Right atrium auricular region (tissue), 2 donors: ENCODE results near the gene OAS3. TPM values are rescaled to one million over a fixed set of nuclear protein-coding genes. Genes with fewer than 3 reads are reported as not detected.
"Not testable (repeated sequence)": the region's sequence is repeated elsewhere in the genome, so short reads cannot be mapped to it uniquely, and the experiment has no call there.

Source experiments
- DNase-seq: peaks from one replicate; pipeline ENCODE4 v3.0.0-alpha.2; 2019; ENCODE audit warnings: low spot score
- H3K27ac ChIP-seq, 2 donors: fragments of 200-600 bp; sonication (generic); 1 replicate in 1 of 2; 2 replicates in 1 of 2; pipeline ENCODE4 v1.5.1; 2016 to 2019
- H3K27me3 ChIP-seq, 2 donors: fragments of 200-600 bp; sonication (generic); one replicate each; pipeline versions ENCODE4 v1.5.1 to v1.6.0; 2017 to 2019
- H3K36me3 ChIP-seq: fragments of 200-600 bp; sonication (generic); one replicate; pipeline ENCODE4 v1.5.1; 2016
- H3K4me1 ChIP-seq, 2 donors: fragments of 200-600 bp; sonication (generic); one replicate each; pipeline versions ENCODE4 v1.5.1 to v1.6.0; 2017 to 2019
- H3K4me3 ChIP-seq, 2 donors: fragments of 200-600 bp; sonication (generic); 1 replicate in 1 of 2; 2 replicates in 1 of 2; pipeline ENCODE4 v1.5.1; 2017 to 2019; ENCODE audit warnings: mild to moderate bottlenecking in 1 of 2, moderate library complexity in 1 of 2
- H3K9me3 ChIP-seq, 2 donors: fragments of 200-600 bp; sonication (generic); one replicate each; pipeline ENCODE4 v1.5.1; 2019
- total RNA-seq, 2 donors: library from RNA; depleted of rRNA; stranded (reverse); fragments of >200 nt; gene quantifications; one replicate each; pipeline ENCODE4 v1.1.0, GENCODE V29; 2016
- TF ChIP-seq, protein P1 (sequence below), 2 donors: fragments of 200-600 bp; sonication (generic); IDR thresholded peaks; one replicate each; pipeline ENCODE4 v1.5.1; 2019; ENCODE audit warnings: antibody characterized with exemption in 2 of 2

Gene OAS3
- total RNA-seq, 2 donors from 2014 or later: 2.7 to 5.8 TPM

DNA sequence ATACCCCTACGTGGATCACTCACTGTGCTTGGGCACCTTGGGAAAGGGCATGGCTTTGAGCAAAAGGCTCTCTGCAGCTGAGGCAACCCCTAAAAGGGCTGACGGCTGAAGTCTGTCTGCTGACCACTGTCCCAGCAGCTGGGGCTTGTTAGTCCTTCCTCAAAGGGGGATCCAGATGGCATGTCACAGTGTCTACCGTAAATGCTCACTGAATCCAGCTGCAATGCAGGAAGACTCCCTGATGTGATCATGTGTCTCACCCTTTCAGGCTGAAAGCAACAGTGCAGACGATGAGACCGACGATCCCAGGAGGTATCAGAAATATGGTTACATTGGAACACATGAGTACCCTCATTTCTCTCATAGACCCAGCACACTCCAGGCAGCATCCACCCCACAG lies 19.2 kb upstream of the OAS3 start:
- Histone ChIP-seq H3K9me3 (peaks cover 0 to 9% of the 10 kb centered on the region in 2 donors), H3K4me3 (no peak overlapping the region), H3K27ac (no peak overlapping the region), H3K36me3 (peaks cover 21% of the 10 kb centered on the region), H3K27me3 (no peaks in the 10 kb centered on the region), H3K4me1 (no peaks in the 10 kb centered on the region)
- TF ChIP-seq, protein P1, sequence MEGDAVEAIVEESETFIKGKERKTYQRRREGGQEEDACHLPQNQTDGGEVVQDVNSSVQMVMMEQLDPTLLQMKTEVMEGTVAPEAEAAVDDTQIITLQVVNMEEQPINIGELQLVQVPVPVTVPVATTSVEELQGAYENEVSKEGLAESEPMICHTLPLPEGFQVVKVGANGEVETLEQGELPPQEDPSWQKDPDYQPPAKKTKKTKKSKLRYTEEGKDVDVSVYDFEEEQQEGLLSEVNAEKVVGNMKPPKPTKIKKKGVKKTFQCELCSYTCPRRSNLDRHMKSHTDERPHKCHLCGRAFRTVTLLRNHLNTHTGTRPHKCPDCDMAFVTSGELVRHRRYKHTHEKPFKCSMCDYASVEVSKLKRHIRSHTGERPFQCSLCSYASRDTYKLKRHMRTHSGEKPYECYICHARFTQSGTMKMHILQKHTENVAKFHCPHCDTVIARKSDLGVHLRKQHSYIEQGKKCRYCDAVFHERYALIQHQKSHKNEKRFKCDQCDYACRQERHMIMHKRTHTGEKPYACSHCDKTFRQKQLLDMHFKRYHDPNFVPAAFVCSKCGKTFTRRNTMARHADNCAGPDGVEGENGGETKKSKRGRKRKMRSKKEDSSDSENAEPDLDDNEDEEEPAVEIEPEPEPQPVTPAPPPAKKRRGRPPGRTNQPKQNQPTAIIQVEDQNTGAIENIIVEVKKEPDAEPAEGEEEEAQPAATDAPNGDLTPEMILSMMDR (IDR thresholded peaks at IDR 0.05): no peak
- DNase-seq: no peak

DNA sequence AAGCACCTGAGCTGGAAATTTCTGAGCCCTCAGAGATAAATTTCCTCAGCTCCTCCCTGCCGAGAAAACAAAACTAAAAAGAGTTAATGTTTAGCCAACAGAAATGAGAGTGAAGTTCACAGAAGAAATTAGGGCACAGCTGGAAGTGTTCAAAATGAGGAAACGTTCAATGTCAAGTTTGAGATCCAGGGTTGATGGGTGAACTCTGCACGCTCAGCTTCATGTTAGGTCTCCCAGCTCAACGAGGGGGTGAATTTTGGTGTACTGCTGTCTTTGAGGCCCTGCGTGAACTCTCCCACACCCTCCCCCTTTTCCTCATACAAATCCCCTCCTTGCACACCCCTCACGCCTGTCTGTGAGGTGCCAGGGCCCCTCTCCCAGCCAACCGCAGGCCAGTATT lies 13.3 kb upstream of the OAS3 start:
- no peaks in the 10 kb centered on the region for H3K27me3 ChIP-seq
- H3K4me3 ChIP-seq: no peak overlapping the region
- peaks cover 0 to 3% of the 10 kb centered on the region in 2 donors for H3K9me3 ChIP-seq
- no peaks in the 10 kb centered on the region for H3K4me1 ChIP-seq
- TF ChIP-seq, protein P1 (IDR thresholded peaks at IDR 0.05): no peak
- no peak overlapping the region for H3K27ac ChIP-seq
- no peaks in the 10 kb centered on the region for H3K36me3 ChIP-seq
- no peak for DNase-seq

DNA sequence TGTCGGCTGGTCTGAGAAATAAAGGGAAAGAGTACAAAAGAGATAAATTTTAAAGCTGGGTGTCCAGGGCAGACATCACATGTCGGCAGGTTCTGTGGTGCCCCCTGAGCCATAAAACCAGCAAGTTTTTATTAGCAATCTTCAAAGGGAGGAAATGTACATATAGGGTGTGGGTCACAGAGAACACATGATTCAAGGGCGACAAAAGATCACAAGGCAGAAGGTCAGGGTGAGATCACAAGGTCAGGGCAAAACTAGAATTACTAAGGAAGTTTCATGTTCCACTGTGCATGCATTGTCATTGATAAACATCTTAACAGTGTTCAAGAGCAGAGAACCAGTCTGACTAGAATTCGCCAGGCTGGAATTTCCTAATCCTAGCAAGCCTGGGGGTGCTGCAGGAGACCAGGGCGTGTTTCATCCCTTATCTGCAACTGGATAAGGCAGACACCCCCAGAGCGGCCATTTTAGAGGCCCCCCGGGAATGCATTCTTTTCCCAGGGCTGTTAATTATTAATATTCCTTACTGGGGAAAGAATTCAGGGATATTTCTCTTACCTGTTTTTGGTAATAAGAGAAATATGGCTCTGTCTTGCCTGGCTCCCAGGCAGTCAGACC lies 11.7 kb upstream of the OAS3 start:
- H3K4me1 ChIP-seq, DNase-seq, H3K4me3 ChIP-seq, H3K27me3 ChIP-seq, H3K36me3 ChIP-seq, H3K27ac ChIP-seq, H3K9me3 ChIP-seq: not testable (repeated sequence)

- H3K9me3 ChIP-seq: peaks cover 0 to 3% of the 10 kb centered on the region in 2 donors
- H3K36me3 ChIP-seq: no peaks in the 10 kb centered on the region
- H3K4me1 ChIP-seq: no peaks in the 10 kb centered on the region
- H3K4me3 ChIP-seq: no peak overlapping the region
- TF ChIP-seq, protein P1 (IDR thresholded peaks at IDR 0.05): no peak
- no peaks in the 10 kb centered on the region for H3K27me3 ChIP-seq
- DNase-seq: no peak
- no peak overlapping the region for H3K27ac ChIP-seq
These were observed 10.8 kb upstream of the OAS3 start for GRCh38 chr12:112927475-112927874.

GRCh38 chr12:112927925-112928324 lies 10.3 kb upstream of the OAS3 start:
- peaks cover 0 to 3% of the 10 kb centered on the region in 2 donors for H3K9me3 ChIP-seq
- no peak overlapping the region for H3K4me3 ChIP-seq
- TF ChIP-seq, protein P1 (IDR thresholded peaks at IDR 0.05): no peak
- DNase-seq: no peak
- H3K27me3 ChIP-seq: no peaks in the 10 kb centered on the region
- H3K27ac ChIP-seq: no peak overlapping the region
- no peaks in the 10 kb centered on the region for H3K4me1 ChIP-seq
- H3K36me3 ChIP-seq: no peaks in the 10 kb centered on the region

GRCh38 chr12:112928978-112929377 lies 9.3 kb upstream of the OAS3 start:
- H3K9me3 ChIP-seq: peaks cover 0 to 3% of the 10 kb centered on the region in 2 donors
- H3K27ac ChIP-seq: no peak overlapping the region
- no peak for DNase-seq
- no peak overlapping the region for H3K4me3 ChIP-seq
- TF ChIP-seq, protein P1 (IDR thresholded peaks at IDR 0.05): no peak
- H3K27me3 ChIP-seq: no peaks in the 10 kb centered on the region
- H3K36me3 ChIP-seq: no peaks in the 10 kb centered on the region
- H3K4me1 ChIP-seq: no peaks in the 10 kb centered on the region
